Adrenal gland (tissue), 5 donors: ENCODE data around the gene TMEM179B.

ENCODE experiments used
- CTCF ChIP-seq, 6 experiments: fragments of 450-650 bp in 4 of 6; fragments of 200-600 bp in 2 of 6; sonication (generic) in 1 of 6; IDR thresholded peaks; 1 replicate in 5 of 6; 2 replicates in 1 of 6; pipeline versions ENCODE4 v1.5.1 to v1.8.0; 2016 to 2021; ENCODE audit warnings: antibody characterized with exemption in 6 of 6, mild to moderate bottlenecking in 2 of 6, moderate library complexity in 1 of 6
- POLR2A ChIP-seq, 2 donors: fragments of 450-650 bp; IDR thresholded peaks; one replicate each; pipeline ENCODE4 v1.6.1; 2017; ENCODE audit warnings: antibody characterized with exemption in 2 of 2, mild to moderate bottlenecking in 2 of 2, moderate library complexity in 1 of 2
- donor health status: DM: no; HTN: no; CAD: no.

DNA sequence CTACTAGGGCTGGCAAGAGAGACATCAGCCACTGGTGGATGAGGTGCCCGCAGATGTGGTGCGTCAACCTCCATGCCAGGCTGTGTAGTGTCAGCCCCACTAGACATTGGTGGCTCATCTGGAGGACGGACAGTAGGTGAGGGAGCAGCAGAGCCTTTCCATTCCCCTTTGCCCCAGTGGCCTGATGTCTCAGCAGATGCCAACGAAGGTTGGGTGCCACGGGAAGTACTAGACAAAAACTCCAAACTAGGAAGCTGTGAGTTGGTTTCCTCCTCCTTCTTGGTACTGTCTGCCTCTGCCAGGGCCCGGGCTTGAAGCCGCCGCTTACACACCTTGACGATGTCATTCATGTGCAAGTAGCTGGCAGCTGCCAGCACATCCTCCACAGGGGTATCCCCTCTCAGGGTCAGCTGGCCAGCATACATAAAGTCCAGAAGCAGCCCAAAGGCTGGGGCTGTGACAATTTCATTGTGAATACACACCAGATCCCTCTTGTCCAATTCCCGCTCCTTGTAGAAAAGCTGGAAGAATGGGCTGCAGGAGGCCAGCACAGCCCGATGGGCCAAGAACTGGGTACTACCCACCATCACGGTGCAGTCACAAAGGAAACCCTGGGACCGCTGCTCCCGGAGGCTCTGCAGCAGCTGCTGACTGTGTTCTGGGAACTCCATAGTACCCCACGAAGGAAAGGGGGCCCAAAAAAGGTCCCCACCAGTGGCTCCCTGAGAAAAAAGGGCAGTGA, 34.0 kb upstream of the TMEM179B start:
- no peak for TF ChIP-seq POLR2A (IDR thresholded peaks at IDR 0.05)
- TF ChIP-seq CTCF (IDR thresholded peaks at IDR 0.05): no peak
